Endothelial cell of umbilical vein (primary cell): ENCODE results near the gene ACAT2. TPM values are rescaled to one million over a fixed set of nuclear protein-coding genes. Genes with fewer than 3 reads are reported as not detected.

Source experiments
- BruUV-seq: library from RNA; stranded (reverse); fragments of 400-500 nt; replicated peaks from 2 replicates; lab custom pipeline; 2021; lab: Mats Ljungman, UMichigan
- CTCF ChIA-PET: fragments of 300-600, 350-600 bp; sonication (Branson Sonifier 250); formaldehyde crosslinking; loops from one replicate; lab custom pipeline; 2021; ENCODE audit warnings: antibody characterized with exemption, inconsistent platforms; lab: Charles Lee
- POLR2A ChIA-PET: fragments of 300-600, 350-600 bp; sonication (Branson Sonifier 250); formaldehyde crosslinking; loops from one replicate; lab custom pipeline; 2021; ENCODE audit warnings: antibody characterized with exemption, inconsistent platforms; lab: Charles Lee
- DNase-seq: peaks from one replicate; pipeline ENCODE4 v3.0.0-alpha.2; 2011; ENCODE audit warnings: low read depth, low spot score
- FAIRE-seq: peaks from 2 replicates; lab custom pipeline; 2011; peaks lifted over from hg19 to GRCh38; lab: Jason Lieb, UNC
- H2AFZ ChIP-seq: 2 replicates; pipeline ENCODE4 v1.6.0; 2012; ENCODE audit warnings: low read depth, low read length, control low read depth, inconsistent platforms
- H3K27ac ChIP-seq: 2 replicates; pipeline ENCODE4 v1.5.1; 2011; ENCODE audit warnings: low read depth, mild to moderate bottlenecking, control low read depth, low read length, moderate library complexity; ENCODE audit not compliant: insufficient read depth
- H3K27me3 ChIP-seq, 2 experiments: 2 replicates each; pipeline versions ENCODE4 v1.6.0 to v1.6.1; 2011; ENCODE audit warnings: low read length in 2 of 2, mixed read lengths in 1 of 2; ENCODE audit not compliant: control insufficient read depth in 2 of 2, insufficient read depth in 2 of 2
- H3K36me3 ChIP-seq, 2 experiments: 2 replicates in 1 of 2; 3 replicates in 1 of 2; pipeline ENCODE4 v1.5.1; 2011; ENCODE audit warnings: low read length in 2 of 2, mild to moderate bottlenecking in 1 of 2, moderate library complexity in 1 of 2; ENCODE audit not compliant: control insufficient read depth in 2 of 2, insufficient read depth in 2 of 2; ENCODE audit errors: extremely low read depth in 1 of 2
- H3K4me1 ChIP-seq: 3 replicates; pipeline ENCODE4 v1.5.1; 2011; ENCODE audit warnings: mild to moderate bottlenecking, low read length; ENCODE audit not compliant: control insufficient read depth, insufficient read depth; ENCODE audit errors: extremely low read depth
- H3K4me2 ChIP-seq: 2 replicates; pipeline ENCODE4 v1.6.1; 2011; ENCODE audit warnings: low read length, control low read depth, mixed read lengths; ENCODE audit not compliant: insufficient read depth
- H3K4me3 ChIP-seq, 3 experiments: fragments of 200-600 bp in 1 of 3; sonication (generic), shearing (Covaris generic) in 1 of 3; replicated peaks in 1 of 3; 2 replicates each; pipeline ENCODE4 v1.5.1; 2011 to 2016; ENCODE audit warnings: control low read depth in 3 of 3, low read length in 3 of 3, mild to moderate bottlenecking in 2 of 3, inconsistent platforms in 1 of 3, low read depth in 1 of 3, moderate library complexity in 1 of 3; ENCODE audit not compliant: insufficient read depth in 1 of 3
- H3K79me2 ChIP-seq: 2 replicates; pipeline ENCODE4 v1.6.0; 2012; ENCODE audit warnings: low read length, inconsistent platforms; ENCODE audit not compliant: control insufficient read depth, insufficient read depth
- H3K9ac ChIP-seq: replicated peaks from 2 replicates; pipeline ENCODE3; 2011; ENCODE audit warnings: low read length, control low read depth; ENCODE audit not compliant: insufficient read depth; ENCODE audit errors: extremely low read depth
- H3K9me1 ChIP-seq: replicated peaks from 3 replicates; pipeline ENCODE4 v1.6.0; 2011; ENCODE audit warnings: mild to moderate bottlenecking, low read length; ENCODE audit not compliant: control insufficient read depth, insufficient read depth; ENCODE audit errors: extremely low read depth
- H3K9me3 ChIP-seq: replicated peaks from 2 replicates; pipeline ENCODE4 v1.5.1; 2012; ENCODE audit warnings: low read length, inconsistent platforms; ENCODE audit not compliant: control insufficient read depth, insufficient read depth
- H4K20me1 ChIP-seq: replicated peaks from 2 replicates; pipeline ENCODE3; 2011; ENCODE audit warnings: mild to moderate bottlenecking, low read length; ENCODE audit not compliant: control insufficient read depth, insufficient read depth; ENCODE audit errors: extremely low read depth
- EZH2 ChIP-seq: IDR thresholded peaks from 2 replicates; pipeline ENCODE4 v1.6.1; 2012; ENCODE audit warnings: borderline replicate concordance, low read depth, mild to moderate bottlenecking, moderate library complexity, low read length, inconsistent platforms; ENCODE audit not compliant: severe bottlenecking
- FOS ChIP-seq: IDR thresholded peaks from 2 replicates; pipeline ENCODE4 v1.6.1; 2011; ENCODE audit warnings: mild to moderate bottlenecking, low read length, moderate library complexity, borderline replicate concordance; ENCODE audit not compliant: insufficient read depth
- GATA2 ChIP-seq: IDR thresholded peaks from 2 replicates; pipeline ENCODE4 v1.7.0; 2011; ENCODE audit warnings: low read depth, mild to moderate bottlenecking, moderate library complexity, mixed read lengths, low read length; ENCODE audit not compliant: insufficient read length, insufficient read depth
- JUN ChIP-seq: IDR thresholded peaks from 2 replicates; pipeline ENCODE4 v1.6.1; 2011; ENCODE audit warnings: borderline replicate concordance, low read depth; ENCODE audit not compliant: insufficient read length, insufficient read depth
- MYC ChIP-seq: IDR thresholded peaks from one replicate; pipeline ENCODE4 v1.6.1; 2011; ENCODE audit warnings: mild to moderate bottlenecking, low read depth, low read length
- POLR2A ChIP-seq: IDR thresholded peaks from 2 replicates; pipeline ENCODE4 v1.6.1; 2012; ENCODE audit warnings: low read depth, mild to moderate bottlenecking, control low read depth, low read length
- POLR2AphosphoS5 ChIP-seq: IDR thresholded peaks from 2 replicates; pipeline ENCODE4 v1.6.1; 2012; ENCODE audit warnings: low read depth, mild to moderate bottlenecking, control low read depth, low read length, moderate library complexity; ENCODE audit not compliant: insufficient read depth
- dilution Hi-C: fragments of 300-500 bp; cut with MboI; formaldehyde crosslinking; loops from one replicate; pipeline ENCODE4 v1.15.0; 2019; ENCODE audit warnings: low sequenced_read_pairs; ENCODE audit not compliant: extremely low pct_ligation_motif_present
- intact Hi-C: fragments of 100-400 bp; cut with micrococcal nuclease; formaldehyde crosslinking; loops from one replicate; pipeline ENCODE4 v1.10.0; 2022
- polyA plus RNA-seq, 4 experiments: library from polyadenylated mRNA; depleted of rRNA in 3 of 4; stranded (reverse) in 3 of 4; unstranded in 1 of 4; fragments of >200 nt; gene quantifications; 2 replicates each; pipeline versions ENCODE4 v1.2.1 to v1.2.3, GENCODE V29; 2011 to 2012; ENCODE audit warnings: missing spikeins in 1 of 4
- total RNA-seq: library from RNA; stranded (reverse); gene quantifications from 2 replicates; pipeline ENCODE4 v1.2.3, GENCODE V29; 2021
- TF ChIP-seq, protein P1 (sequence below): IDR thresholded peaks from 2 replicates; pipeline ENCODE4 v1.6.1; 2011; ENCODE audit not compliant: insufficient read depth, insufficient read length
- TF ChIP-seq, protein P2 (sequence below), 2 donors: IDR thresholded peaks; 1 replicate in 1 of 2; 2 replicates in 1 of 2; pipeline ENCODE4 v1.5.1; 2011; ENCODE audit warnings: low read length in 2 of 2, mild to moderate bottlenecking in 2 of 2, moderate library complexity in 2 of 2, control low read depth in 1 of 2, inconsistent platforms in 1 of 2, low read depth in 1 of 2; ENCODE audit not compliant: insufficient read depth in 1 of 2; ENCODE audit errors: extremely low read depth in 1 of 2

The ACAT2 gene
- total and polyA plus RNA-seq, 2 donors (not counting 3 experiments of a cell fraction or from before 2014, with no cell fraction given), result 44.6 to 114 TPM

DNA sequence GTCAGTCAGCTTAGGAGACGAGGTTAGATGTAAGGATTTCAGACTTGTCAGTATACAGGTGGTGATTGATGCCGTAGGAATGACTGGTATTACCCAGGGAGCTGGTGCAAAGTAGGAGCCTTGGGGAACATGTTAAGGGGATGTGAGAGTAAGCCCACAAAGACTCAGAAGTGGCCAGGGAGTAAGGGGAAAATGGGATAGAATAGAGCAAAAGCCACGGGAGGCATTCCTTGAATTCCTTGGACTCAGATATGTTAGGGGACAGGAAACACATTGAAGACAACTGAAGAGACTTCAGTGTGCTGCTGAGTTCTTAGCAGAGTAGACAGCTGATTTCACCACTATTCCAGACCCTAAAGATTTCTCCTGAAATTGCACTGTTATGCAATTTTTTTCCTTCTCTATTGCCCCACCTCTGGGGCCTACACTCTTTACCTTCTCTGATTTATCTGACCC is 1.2 kb upstream of the ACAT2 start:
- DNase-seq (peak; percentile 44), FAIRE-seq (peak; percentile 75)
- H3K4me2 ChIP-seq, result peak overlapping the region; percentile 59
- no peaks in the 10 kb centered on the region for H3K9me1 ChIP-seq
- POLR2A ChIA-PET, result interaction anchor here (1.2 to 1.8 kb wide), 2 partner anchors 29 to 67 kb away, joined by 4 to 7 read pairs; partner anchors contain the start of gene TCP1
- peak overlapping the region in 1 of 3 experiments; percentile 73 for H3K4me3 ChIP-seq
- H3K4me1 ChIP-seq, result peaks cover 20% of the 10 kb centered on the region
- peak overlapping the region; percentile 85 for H3K27ac ChIP-seq
- no peak for TF ChIP-seq POLR2AphosphoS5
- no peak for TF ChIP-seq JUN
- no peak for TF ChIP-seq POLR2A
- CTCF ChIA-PET, result interaction anchor here (1.1 kb wide), 2 partner anchors 20 to 45 kb away, joined by 3 read pairs; no protein-coding TSS in a partner anchor
- dilution Hi-C loops (no loop called here), intact Hi-C loops (no loop called here)
- BruUV-seq, result no TSS peak
- no peaks in the 10 kb centered on the region for H4K20me1 ChIP-seq
- H3K27me3 ChIP-seq, result no peaks in the 10 kb centered on the region
- peaks cover 16% of the 10 kb centered on the region for H3K79me2 ChIP-seq
- H3K36me3 ChIP-seq, result peaks cover 5 to 14% of the 10 kb centered on the region in 2 experiments
- no peak overlapping the region for H2AFZ ChIP-seq
- peak overlapping the region; percentile 86 for H3K9ac ChIP-seq
- H3K9me3 ChIP-seq, result no peaks in the 10 kb centered on the region

DNA sequence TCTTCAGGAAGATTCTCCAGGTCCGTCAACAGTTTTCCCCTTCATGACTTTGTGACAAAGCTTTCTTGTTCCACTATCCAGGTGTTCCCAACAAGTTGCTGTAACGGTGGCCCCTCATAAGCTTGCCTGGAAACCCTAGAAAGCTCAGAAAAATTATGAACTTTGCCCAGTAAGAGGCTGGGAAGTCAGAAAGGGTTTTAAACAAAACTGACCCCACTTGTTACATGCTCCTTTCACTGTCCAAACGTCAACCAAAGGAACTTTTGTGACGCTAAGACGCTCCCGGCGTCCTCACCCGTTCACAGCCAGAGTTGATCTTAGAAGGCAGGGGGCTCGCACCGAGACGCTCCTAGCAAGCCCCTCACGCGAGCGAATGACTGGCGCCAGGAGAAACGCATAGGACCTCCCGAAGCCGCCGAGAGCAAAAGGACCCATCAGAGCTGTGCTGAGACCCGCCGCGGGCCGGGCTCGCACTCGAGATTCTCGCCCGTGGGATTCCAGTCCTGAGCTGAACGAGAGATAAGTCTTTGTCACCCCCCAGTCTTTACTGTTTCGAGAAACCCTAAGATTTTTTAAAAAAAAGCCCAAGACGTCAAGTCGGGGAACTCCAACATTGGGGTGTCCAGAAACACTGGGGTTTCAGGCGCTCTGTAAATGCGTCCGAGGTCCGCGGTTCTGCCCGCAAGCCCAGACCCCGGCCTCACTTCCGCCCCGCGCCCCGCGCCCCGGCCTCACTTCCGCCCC is 544 bp upstream of the ACAT2 start:
- peak overlapping the region; percentile 10 for H2AFZ ChIP-seq
- no peaks in the 10 kb centered on the region for H4K20me1 ChIP-seq
- no peak for FAIRE-seq
- peaks cover 5 to 10% of the 10 kb centered on the region in 2 experiments for H3K36me3 ChIP-seq
- no peaks in the 10 kb centered on the region for H3K9me3 ChIP-seq
- DNase-seq, result peak; percentile 58
- H3K79me2 ChIP-seq, result peaks cover 16% of the 10 kb centered on the region
- H3K4me2 ChIP-seq, result peak overlapping the region; percentile 59
- peaks cover 20% of the 10 kb centered on the region for H3K4me1 ChIP-seq
- CTCF ChIA-PET, result interaction anchor here (0.9 to 1.1 kb wide), 2 partner anchors 19 to 28 kb away, joined by 3 to 4 read pairs; partner anchors contain the start of genes MRPL18 and TCP1
- TSS peak; percentile 75 for BruUV-seq
- intact Hi-C loops (no loop called here), dilution Hi-C loops (no loop called here)
- TF ChIP-seq, protein P1, sequence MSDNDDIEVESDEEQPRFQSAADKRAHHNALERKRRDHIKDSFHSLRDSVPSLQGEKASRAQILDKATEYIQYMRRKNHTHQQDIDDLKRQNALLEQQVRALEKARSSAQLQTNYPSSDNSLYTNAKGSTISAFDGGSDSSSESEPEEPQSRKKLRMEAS, result no peak
- TF ChIP-seq, protein P2, sequence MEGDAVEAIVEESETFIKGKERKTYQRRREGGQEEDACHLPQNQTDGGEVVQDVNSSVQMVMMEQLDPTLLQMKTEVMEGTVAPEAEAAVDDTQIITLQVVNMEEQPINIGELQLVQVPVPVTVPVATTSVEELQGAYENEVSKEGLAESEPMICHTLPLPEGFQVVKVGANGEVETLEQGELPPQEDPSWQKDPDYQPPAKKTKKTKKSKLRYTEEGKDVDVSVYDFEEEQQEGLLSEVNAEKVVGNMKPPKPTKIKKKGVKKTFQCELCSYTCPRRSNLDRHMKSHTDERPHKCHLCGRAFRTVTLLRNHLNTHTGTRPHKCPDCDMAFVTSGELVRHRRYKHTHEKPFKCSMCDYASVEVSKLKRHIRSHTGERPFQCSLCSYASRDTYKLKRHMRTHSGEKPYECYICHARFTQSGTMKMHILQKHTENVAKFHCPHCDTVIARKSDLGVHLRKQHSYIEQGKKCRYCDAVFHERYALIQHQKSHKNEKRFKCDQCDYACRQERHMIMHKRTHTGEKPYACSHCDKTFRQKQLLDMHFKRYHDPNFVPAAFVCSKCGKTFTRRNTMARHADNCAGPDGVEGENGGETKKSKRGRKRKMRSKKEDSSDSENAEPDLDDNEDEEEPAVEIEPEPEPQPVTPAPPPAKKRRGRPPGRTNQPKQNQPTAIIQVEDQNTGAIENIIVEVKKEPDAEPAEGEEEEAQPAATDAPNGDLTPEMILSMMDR (IDR thresholded peaks at IDR 0.05; ENCODE audit: extremely low read depth in 1 of 2, insufficient read depth in 1 of 2, low read depth in 1 of 2, low read length in 2 of 2), result no peak
- TF ChIP-seq JUN (no peak), MYC (no peak), GATA2 (no peak), POLR2A (no peak), FOS (no peak), POLR2AphosphoS5 (no peak), EZH2 (no peak)
- POLR2A ChIA-PET, result interaction anchor here (1.0 to 1.8 kb wide), 3 partner anchors 28 to 68 kb away, joined by 3 to 7 read pairs (median 4); partner anchors contain the start of gene TCP1
- no peaks in the 10 kb centered on the region for H3K27me3 ChIP-seq
- H3K9ac ChIP-seq, result peak overlapping the region; percentile 86
- H3K27ac ChIP-seq, result peak overlapping the region; percentile 85
- H3K4me3 ChIP-seq, result peak overlapping the region; percentile 71 to 97 (median 73)
- no peaks in the 10 kb centered on the region for H3K9me1 ChIP-seq
